ENCODE measurements around the gene ALPK1.

- no peak for TF ChIP-seq SMC3 (IDR thresholded peaks at IDR 0.05; ENCODE audit: low read depth, low read length)
- TF ChIP-seq ELK1 (IDR thresholded peaks at IDR 0.05; ENCODE audit: borderline replicate concordance, low read depth, low read length) = no peak
- no peak for TF ChIP-seq POLR2A (IDR thresholded peaks at IDR 0.05; ENCODE audit: low read depth, low read length)
- TF ChIP-seq CTCF (conservative IDR thresholded peaks at IDR 0.05; ENCODE audit: low read depth, low read length) = no peak
- no peak for TF ChIP-seq RCOR1 (IDR thresholded peaks at IDR 0.05; ENCODE audit: insufficient replicate concordance, low read length)
- TF ChIP-seq USF2 (IDR thresholded peaks at IDR 0.05; ENCODE audit: low read depth, low read length) = no peak
- TF ChIP-seq BHLHE40 (IDR thresholded peaks at IDR 0.05; ENCODE audit: low read depth, low read length) = no peak
Observed at GRCh38 chr4:112332398-112332797, 35.2 kb downstream of the ALPK1 start.
